Lower lobe of right lung (tissue), 2 donors: ENCODE measurements around the gene UBAC2. TPM values are rescaled to one million over a fixed set of nuclear protein-coding genes. Genes with fewer than 3 reads are reported as not detected.

Experiments used
- ATAC-seq, 2 donors: fragments of 200-7000 bp; cut with Tn5 transposase; one replicate each; pipeline ENCODE4 v1.9.1; 2020 to 2022; ENCODE audit warnings: mild to moderate bottlenecking in 2 of 2, moderate library complexity in 2 of 2
- DNase-seq: peaks from one replicate; pipeline ENCODE4 v3.0.0-alpha.2; 2020
- H3K27ac ChIP-seq: fragments of 200-600 bp; one replicate; pipeline ENCODE4 v1.8.0; 2022
- H3K27me3 ChIP-seq: fragments of 200-600 bp; one replicate; pipeline ENCODE4 v1.8.0; 2022; ENCODE audit warnings: low read depth
- H3K36me3 ChIP-seq: fragments of 200-600 bp; one replicate; pipeline ENCODE4 v1.8.0; 2022; ENCODE audit warnings: mild to moderate bottlenecking
- H3K4me1 ChIP-seq: fragments of 200-600 bp; one replicate; pipeline ENCODE4 v1.8.0; 2022
- H3K4me3 ChIP-seq: fragments of 200-600 bp; one replicate; pipeline ENCODE4 v1.8.0; 2022; ENCODE audit warnings: mild to moderate bottlenecking
- H3K9me3 ChIP-seq: fragments of 200-600 bp; one replicate; pipeline ENCODE4 v1.8.0; 2022
- intact Hi-C: fragments of 100-400 bp; cut with DNase I; formaldehyde crosslinking; loops from one replicate; pipeline ENCODE4 v1.11.0; 2022
- total RNA-seq: library from RNA; stranded (reverse); fragmentation: NEBNext Ultra II Directional; extraction: Animal tissue kit (Norgen Biotek cat#: 25700); gene quantifications from one replicate; pipeline ENCODE4 v1.2.1, GENCODE V29; 2021
- TF ChIP-seq, protein P1 (sequence below): fragments of 200-600 bp; IDR thresholded peaks from one replicate; pipeline ENCODE4 v1.8.0; 2022; ENCODE audit warnings: antibody characterized with exemption, mild to moderate bottlenecking
- donor health status: DM: no; HTN: yes; CAD: no; lungs with severe emphysema.

The UBAC2 gene
- total RNA-seq, 1 donor from 2014 or later, result 44.5 TPM

- Histone ChIP-seq H3K27ac (peak overlapping the region; percentile 58), H3K4me1 (peaks cover 13% of the 10 kb centered on the region), H3K36me3 (no peaks in the 10 kb centered on the region), H3K27me3 (no peaks in the 10 kb centered on the region), H3K4me3 (peak overlapping the region; percentile 39), H3K9me3 (no peaks in the 10 kb centered on the region)
- no peak for ATAC-seq
- intact Hi-C loops, result no loop called here
- DNase-seq, result no peak
- TF ChIP-seq, protein P1, sequence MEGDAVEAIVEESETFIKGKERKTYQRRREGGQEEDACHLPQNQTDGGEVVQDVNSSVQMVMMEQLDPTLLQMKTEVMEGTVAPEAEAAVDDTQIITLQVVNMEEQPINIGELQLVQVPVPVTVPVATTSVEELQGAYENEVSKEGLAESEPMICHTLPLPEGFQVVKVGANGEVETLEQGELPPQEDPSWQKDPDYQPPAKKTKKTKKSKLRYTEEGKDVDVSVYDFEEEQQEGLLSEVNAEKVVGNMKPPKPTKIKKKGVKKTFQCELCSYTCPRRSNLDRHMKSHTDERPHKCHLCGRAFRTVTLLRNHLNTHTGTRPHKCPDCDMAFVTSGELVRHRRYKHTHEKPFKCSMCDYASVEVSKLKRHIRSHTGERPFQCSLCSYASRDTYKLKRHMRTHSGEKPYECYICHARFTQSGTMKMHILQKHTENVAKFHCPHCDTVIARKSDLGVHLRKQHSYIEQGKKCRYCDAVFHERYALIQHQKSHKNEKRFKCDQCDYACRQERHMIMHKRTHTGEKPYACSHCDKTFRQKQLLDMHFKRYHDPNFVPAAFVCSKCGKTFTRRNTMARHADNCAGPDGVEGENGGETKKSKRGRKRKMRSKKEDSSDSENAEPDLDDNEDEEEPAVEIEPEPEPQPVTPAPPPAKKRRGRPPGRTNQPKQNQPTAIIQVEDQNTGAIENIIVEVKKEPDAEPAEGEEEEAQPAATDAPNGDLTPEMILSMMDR, result no peak
Observed at GRCh38 chr13:99305566-99305965, 104.9 kb downstream of the UBAC2 start.

GRCh38 chr13:99307247-99307646, 106.6 kb downstream of the UBAC2 start, which contains the start of gene GPR183:
Gene GPR183, minus strand, starts transcription at chr13:99307399. Its CDS starts 11,254 bp downstream, at chr13:99296145.
- Histone ChIP-seq H3K4me1 (peaks cover 21% of the 10 kb centered on the region), H3K27me3 (no peaks in the 10 kb centered on the region), H3K27ac (peak within 1 kb of the TSS; percentile 58), H3K36me3 (no peaks in the 10 kb centered on the region), H3K9me3 (no peaks in the 10 kb centered on the region), H3K4me3 (peak within 1 kb of the TSS; percentile 39)
- DNase-seq (no peak), ATAC-seq (peak; percentile 63 to 68)
- TF ChIP-seq, protein P1, result no peak
- intact Hi-C loops, result no loop called here

DNA sequence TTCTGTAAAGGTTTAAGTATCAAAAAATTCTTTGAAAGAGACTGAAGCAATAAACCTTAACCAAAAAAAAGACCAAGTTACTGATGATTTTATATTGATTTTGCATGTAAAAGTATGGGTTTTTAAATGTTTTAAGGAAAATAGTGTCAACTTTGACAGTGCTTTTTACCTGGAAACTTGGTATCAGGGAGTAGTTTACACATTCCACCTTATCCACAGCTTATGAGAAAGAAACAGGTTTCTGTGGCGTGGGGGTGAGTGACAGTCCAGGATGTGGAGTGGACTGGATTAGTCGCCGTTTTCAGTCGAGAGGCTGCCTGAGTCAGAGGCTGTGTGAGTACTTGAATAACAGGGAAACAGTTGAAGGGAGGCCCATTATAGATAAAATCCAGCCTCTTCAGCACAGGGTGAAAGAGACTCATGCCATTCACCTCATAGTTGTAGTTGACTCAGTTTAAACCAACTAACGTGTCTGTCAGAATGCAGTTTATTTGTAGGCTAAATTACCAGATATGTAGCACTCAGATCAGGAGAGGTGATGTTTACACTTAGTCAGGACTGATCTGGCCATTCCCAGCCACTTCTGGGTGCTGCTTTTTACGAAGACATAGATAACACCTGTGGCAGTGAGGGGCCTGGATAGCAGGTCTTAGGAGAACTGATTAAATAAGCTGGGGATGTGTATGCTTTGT, 107.1 kb downstream of the UBAC2 start:
- intact Hi-C loops, result no loop called here
- Histone ChIP-seq H3K9me3 (no peaks in the 10 kb centered on the region), H3K27ac (peak overlapping the region; percentile 58), H3K4me1 (peaks cover 25% of the 10 kb centered on the region), H3K4me3 (no peak overlapping the region), H3K36me3 (no peaks in the 10 kb centered on the region), H3K27me3 (no peaks in the 10 kb centered on the region)
- DNase-seq (peak; percentile 58), ATAC-seq (peak; percentile 80 to 92)
- TF ChIP-seq, protein P1, result no peak

DNA sequence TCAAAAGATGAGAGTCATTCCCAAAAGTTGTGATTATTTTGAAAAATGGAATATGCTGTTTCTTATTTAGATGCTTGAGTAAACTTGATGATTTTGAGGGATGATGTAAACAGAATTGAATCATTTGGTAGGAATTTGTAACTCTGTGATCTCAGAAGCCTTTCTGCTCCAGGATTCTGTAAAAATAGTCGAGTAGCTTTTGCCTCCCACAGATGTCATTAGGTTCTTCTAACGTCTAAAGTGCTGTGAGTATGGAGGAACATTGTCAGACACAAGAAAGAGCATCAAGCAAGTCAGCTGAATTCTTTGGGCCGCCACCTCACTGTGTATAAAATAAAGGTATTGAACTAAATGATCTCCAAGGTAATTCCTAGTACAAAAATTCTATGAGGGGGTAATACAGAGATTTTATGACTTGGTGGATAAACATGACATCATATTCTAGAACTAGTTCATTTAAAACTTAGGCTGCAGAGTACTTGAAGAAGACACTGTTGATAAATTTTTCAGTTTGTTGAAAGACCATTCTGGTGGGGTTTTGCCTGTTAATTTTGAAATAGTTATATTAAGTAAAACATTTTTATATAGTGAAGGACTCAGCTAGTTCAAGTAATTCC, 107.9 kb downstream of the UBAC2 start:
- TF ChIP-seq, protein P1, result no peak
- no peak for DNase-seq
- H3K9me3 ChIP-seq, result no peaks in the 10 kb centered on the region
- ATAC-seq, result no peak
- H3K36me3 ChIP-seq, result no peaks in the 10 kb centered on the region
- peak overlapping the region; percentile 58 for H3K27ac ChIP-seq
- H3K4me1 ChIP-seq, result peaks cover 33% of the 10 kb centered on the region
- H3K4me3 ChIP-seq, result no peak overlapping the region
- H3K27me3 ChIP-seq, result no peaks in the 10 kb centered on the region
- intact Hi-C loops, result no loop called here

- H3K27ac ChIP-seq, result no peak overlapping the region
Observed at GRCh38 chr13:99310382-99311031, 109.9 kb downstream of the UBAC2 start.

More at GRCh38 chr13:99310382-99311031, 109.9 kb downstream of the UBAC2 start:
- TF ChIP-seq, protein P1, result no peak
- H3K4me3 ChIP-seq, result no peak overlapping the region
- DNase-seq (no peak), ATAC-seq (no peak)
- peaks cover 44% of the 10 kb centered on the region for H3K4me1 ChIP-seq
- H3K27me3 ChIP-seq, result no peaks in the 10 kb centered on the region
- no peaks in the 10 kb centered on the region for H3K9me3 ChIP-seq
- H3K36me3 ChIP-seq, result no peaks in the 10 kb centered on the region
- intact Hi-C loops, result no loop called here
